ENCODE measurements around the gene ZNF213.
A peak's percentile ranks its signal among the peaks of the same experiment; 100 is the strongest.

The ZNF213 gene

GRCh38 chr16:3106205-3106928, 28.5 kb upstream of the ZNF213 start (continued):
- TF ChIP-seq ZBTB6 (tag by site-specific recombination; IDR thresholded peaks at IDR 0.05) (no peak; the same call in none of the 2 replicates), GFI1B (tag by site-specific recombination; IDR thresholded peaks at IDR 0.05) (no peak), ZNF169 (tag by site-specific recombination; IDR thresholded peaks at IDR 0.05) (no peak), ZIC2 (tag by site-specific recombination; IDR thresholded peaks at IDR 0.05) (no peak; the same call in 1 of the 2 replicates), ZNF645 (tag by site-specific recombination; IDR thresholded peaks at IDR 0.05) (no peak), GLI4 (tag by site-specific recombination; IDR thresholded peaks at IDR 0.05) (peak; percentile 86; the same call in 1 of the 2 replicates), YY2 (tag by site-specific recombination; IDR thresholded peaks at IDR 0.05) (no peak), ZXDB (tag by site-specific recombination; IDR thresholded peaks at IDR 0.05) (peak; percentile 78), ZNF518A (tag by site-specific recombination; conservative IDR thresholded peaks at IDR 0.05; ENCODE audit: low read depth) (peak; percentile 53; the same call in 1 of the 2 replicates), ZNF324 (tag by site-specific recombination; IDR thresholded peaks at IDR 0.05) (peak; percentile 72), PRDM6 (tag by site-specific recombination; IDR thresholded peaks at IDR 0.05) (no peak), ZNF704 (tag by site-specific recombination; IDR thresholded peaks at IDR 0.05) (no peak), ZNF248 (tag by site-specific recombination; IDR thresholded peaks at IDR 0.05) (no peak), ZNF580 (tag by site-specific recombination; IDR thresholded peaks at IDR 0.05) (peak; percentile 29; the same call in 1 of the 2 replicates), ZNF777 (tag by site-specific recombination; IDR thresholded peaks at IDR 0.05; ENCODE audit: borderline replicate concordance) (no peak), ZNF121 (tag by site-specific recombination; IDR thresholded peaks at IDR 0.05) (no peak), ZNF707 (tag by site-specific recombination; IDR thresholded peaks at IDR 0.05) (no peak), PRDM4 (tag by site-specific recombination; IDR thresholded peaks at IDR 0.05) (peak; percentile 92), ZNF843 (tag by site-specific recombination; IDR thresholded peaks at IDR 0.05) (0 out of 2 replicates have a peak, but pooled peaks have one; percentile 56), ZNF214 (tag by site-specific recombination; IDR thresholded peaks at IDR 0.05; ENCODE audit: borderline replicate concordance) (no peak), ZNF529 (tag by site-specific recombination; IDR thresholded peaks at IDR 0.05; ENCODE audit: insufficient replicate concordance) (no peak), ZBTB11 (tag by site-specific recombination; conservative IDR thresholded peaks at IDR 0.05; ENCODE audit: low read depth) (peak; percentile 98)

Measured in HEK293 (cell line).